Right atrium auricular region (tissue), 2 donors: ENCODE data around the gene CD47. TPM values are rescaled to one million over a fixed set of nuclear protein-coding genes. Genes with fewer than 3 reads are reported as not detected.

Experiments used
- DNase-seq: peaks from one replicate; pipeline ENCODE4 v3.0.0-alpha.2; 2019; ENCODE audit warnings: low spot score
- H3K27ac ChIP-seq, 2 donors: fragments of 200-600 bp; sonication (generic); 1 replicate in 1 of 2; 2 replicates in 1 of 2; pipeline ENCODE4 v1.5.1; 2016 to 2019
- H3K27me3 ChIP-seq, 2 donors: fragments of 200-600 bp; sonication (generic); one replicate each; pipeline versions ENCODE4 v1.5.1 to v1.6.0; 2017 to 2019
- H3K36me3 ChIP-seq: fragments of 200-600 bp; sonication (generic); one replicate; pipeline ENCODE4 v1.5.1; 2016
- H3K4me1 ChIP-seq, 2 donors: fragments of 200-600 bp; sonication (generic); one replicate each; pipeline versions ENCODE4 v1.5.1 to v1.6.0; 2017 to 2019
- H3K4me3 ChIP-seq, 2 donors: fragments of 200-600 bp; sonication (generic); 1 replicate in 1 of 2; 2 replicates in 1 of 2; pipeline ENCODE4 v1.5.1; 2017 to 2019; ENCODE audit warnings: mild to moderate bottlenecking in 1 of 2, moderate library complexity in 1 of 2
- H3K9me3 ChIP-seq, 2 donors: fragments of 200-600 bp; sonication (generic); one replicate each; pipeline ENCODE4 v1.5.1; 2019
- total RNA-seq, 2 donors: library from RNA; depleted of rRNA; stranded (reverse); fragments of >200 nt; gene quantifications; one replicate each; pipeline ENCODE4 v1.1.0, GENCODE V29; 2016
- TF ChIP-seq, protein P1 (sequence below), 2 donors: fragments of 200-600 bp; sonication (generic); IDR thresholded peaks; one replicate each; pipeline ENCODE4 v1.5.1; 2019; ENCODE audit warnings: antibody characterized with exemption in 2 of 2

CD47 gene
- total RNA-seq, 2 donors from 2014 or later = 52.1 to 92.2 TPM

DNA sequence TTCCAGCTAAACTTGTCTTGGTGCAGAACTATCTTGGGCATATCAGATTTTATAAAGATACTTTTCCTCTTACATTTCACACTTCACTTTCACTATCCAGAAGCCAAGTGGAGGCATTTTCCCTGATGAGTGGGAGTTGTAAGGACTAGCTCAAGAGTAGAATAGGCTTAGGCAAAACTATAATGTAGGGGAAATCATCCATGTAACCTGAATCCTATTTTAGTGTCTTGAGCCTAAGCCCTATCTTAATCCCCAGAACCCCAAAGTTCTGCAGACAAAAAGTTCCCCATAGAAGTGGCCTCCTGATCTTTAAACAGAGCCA, 42.2 kb upstream of the CD47 start:
- H3K4me1 ChIP-seq = no peaks in the 10 kb centered on the region
- no peak overlapping the region for H3K27ac ChIP-seq
- H3K4me3 ChIP-seq = no peak overlapping the region
- no peaks in the 10 kb centered on the region for H3K27me3 ChIP-seq
- H3K36me3 ChIP-seq = no peaks in the 10 kb centered on the region
- DNase-seq = no peak
- TF ChIP-seq, protein P1, sequence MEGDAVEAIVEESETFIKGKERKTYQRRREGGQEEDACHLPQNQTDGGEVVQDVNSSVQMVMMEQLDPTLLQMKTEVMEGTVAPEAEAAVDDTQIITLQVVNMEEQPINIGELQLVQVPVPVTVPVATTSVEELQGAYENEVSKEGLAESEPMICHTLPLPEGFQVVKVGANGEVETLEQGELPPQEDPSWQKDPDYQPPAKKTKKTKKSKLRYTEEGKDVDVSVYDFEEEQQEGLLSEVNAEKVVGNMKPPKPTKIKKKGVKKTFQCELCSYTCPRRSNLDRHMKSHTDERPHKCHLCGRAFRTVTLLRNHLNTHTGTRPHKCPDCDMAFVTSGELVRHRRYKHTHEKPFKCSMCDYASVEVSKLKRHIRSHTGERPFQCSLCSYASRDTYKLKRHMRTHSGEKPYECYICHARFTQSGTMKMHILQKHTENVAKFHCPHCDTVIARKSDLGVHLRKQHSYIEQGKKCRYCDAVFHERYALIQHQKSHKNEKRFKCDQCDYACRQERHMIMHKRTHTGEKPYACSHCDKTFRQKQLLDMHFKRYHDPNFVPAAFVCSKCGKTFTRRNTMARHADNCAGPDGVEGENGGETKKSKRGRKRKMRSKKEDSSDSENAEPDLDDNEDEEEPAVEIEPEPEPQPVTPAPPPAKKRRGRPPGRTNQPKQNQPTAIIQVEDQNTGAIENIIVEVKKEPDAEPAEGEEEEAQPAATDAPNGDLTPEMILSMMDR (IDR thresholded peaks at IDR 0.05) = no peak
- no peaks in the 10 kb centered on the region for H3K9me3 ChIP-seq

DNA sequence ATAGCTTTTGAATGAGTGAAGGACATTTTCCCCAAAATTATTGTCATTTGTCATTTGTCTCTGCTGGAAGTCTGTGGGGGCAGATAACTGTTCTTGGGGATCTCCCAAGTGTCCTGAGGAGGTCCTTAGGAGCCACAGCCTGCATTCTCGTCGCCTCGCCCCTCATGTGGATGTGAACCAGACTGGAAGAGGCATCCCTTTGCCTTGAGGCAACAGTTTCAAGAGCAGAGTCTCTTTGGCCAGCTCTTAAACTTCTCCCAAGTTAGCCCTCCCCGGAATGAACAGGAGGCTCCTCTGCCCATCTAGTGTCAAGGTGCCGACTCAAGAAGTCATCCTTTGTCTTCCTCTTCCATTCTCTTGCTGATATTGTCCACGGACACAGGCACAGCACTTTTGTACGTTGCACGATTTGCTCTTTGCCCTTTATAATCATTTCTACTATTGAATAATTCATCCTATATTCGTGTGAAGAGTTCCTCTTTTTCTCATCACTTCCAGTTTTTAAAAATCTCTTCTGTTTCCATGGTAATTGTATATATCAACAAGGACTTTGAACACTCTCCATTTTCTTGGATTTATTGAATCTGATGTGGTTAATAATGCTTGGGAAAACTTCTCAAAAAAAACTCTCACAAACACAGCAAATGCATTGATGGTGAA, 40.8 kb upstream of the CD47 start:
- TF ChIP-seq, protein P1 (IDR thresholded peaks at IDR 0.05) = no peak
- no peak overlapping the region for H3K4me3 ChIP-seq
- H3K9me3 ChIP-seq = no peaks in the 10 kb centered on the region
- H3K27me3 ChIP-seq = no peaks in the 10 kb centered on the region
- DNase-seq = no peak
- H3K27ac ChIP-seq = no peak overlapping the region
- H3K36me3 ChIP-seq = no peaks in the 10 kb centered on the region
- H3K4me1 ChIP-seq = no peaks in the 10 kb centered on the region

DNA sequence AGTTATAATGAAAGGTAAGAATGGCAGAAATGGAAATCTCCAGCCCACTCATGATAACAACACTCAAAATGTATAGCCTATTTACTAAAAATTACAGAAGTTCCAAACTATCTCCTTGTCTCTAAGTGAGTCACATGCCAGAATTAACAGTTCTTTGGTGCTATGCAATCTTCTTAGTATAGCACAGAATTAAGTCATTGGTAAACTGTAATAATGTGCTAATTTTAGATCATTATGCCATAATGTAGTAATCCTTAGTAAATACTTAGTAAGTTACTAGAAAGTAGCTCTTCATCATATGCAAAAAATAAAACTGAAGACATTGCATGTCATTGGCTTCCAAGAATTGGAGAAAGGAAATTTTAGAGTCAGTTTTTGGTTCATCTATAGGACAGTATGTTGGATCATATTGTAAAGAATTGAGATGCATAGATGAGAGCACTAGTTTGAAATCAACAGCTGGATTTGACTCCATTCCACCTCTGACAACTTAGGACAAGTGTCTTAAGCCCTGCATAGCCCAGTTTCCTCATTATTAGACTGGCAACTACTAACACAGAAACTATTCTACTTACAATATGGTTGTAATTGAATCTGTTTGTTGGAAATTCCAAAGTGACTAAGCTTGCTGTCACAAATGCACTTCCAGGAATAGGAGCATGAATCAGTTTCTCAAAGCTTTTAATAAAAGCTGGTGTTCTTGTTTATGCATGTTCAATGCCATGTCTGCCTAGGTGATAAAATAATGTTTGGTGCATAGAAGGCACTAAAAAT, 40.1 kb upstream of the CD47 start:
- H3K36me3 ChIP-seq = no peaks in the 10 kb centered on the region
- H3K9me3 ChIP-seq = no peaks in the 10 kb centered on the region
- H3K27ac ChIP-seq = peak overlapping the region in 1 of 2 donors; percentile 25
- TF ChIP-seq, protein P1 (IDR thresholded peaks at IDR 0.05) = no peak
- H3K27me3 ChIP-seq = no peaks in the 10 kb centered on the region
- no peak overlapping the region for H3K4me3 ChIP-seq
- H3K4me1 ChIP-seq = no peaks in the 10 kb centered on the region
- no peak for DNase-seq

DNA sequence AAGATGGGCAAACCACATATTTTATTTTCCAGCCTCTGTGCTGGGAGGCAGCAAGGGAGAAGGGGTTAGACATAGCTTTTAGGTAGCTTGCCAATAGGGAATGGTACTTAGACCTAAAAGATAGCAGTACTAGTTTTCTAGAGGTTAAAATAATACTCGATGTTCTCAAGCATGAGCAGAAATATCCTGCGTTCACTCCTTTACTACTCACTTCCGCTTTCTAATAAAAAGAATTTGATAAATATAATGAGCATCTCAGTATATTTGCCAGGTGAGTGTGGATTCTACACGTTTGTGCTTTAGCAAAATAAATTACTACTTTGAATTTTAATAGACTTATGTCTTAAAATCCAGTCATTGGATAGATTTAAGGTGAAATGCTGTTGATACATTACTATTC, 39.4 kb upstream of the CD47 start:
- Histone ChIP-seq H3K4me1 (no peaks in the 10 kb centered on the region), H3K9me3 (no peaks in the 10 kb centered on the region), H3K27ac (no peak overlapping the region), H3K27me3 (no peaks in the 10 kb centered on the region), H3K36me3 (no peaks in the 10 kb centered on the region), H3K4me3 (no peak overlapping the region)
- TF ChIP-seq, protein P1 (IDR thresholded peaks at IDR 0.05) = no peak
- no peak for DNase-seq

DNA sequence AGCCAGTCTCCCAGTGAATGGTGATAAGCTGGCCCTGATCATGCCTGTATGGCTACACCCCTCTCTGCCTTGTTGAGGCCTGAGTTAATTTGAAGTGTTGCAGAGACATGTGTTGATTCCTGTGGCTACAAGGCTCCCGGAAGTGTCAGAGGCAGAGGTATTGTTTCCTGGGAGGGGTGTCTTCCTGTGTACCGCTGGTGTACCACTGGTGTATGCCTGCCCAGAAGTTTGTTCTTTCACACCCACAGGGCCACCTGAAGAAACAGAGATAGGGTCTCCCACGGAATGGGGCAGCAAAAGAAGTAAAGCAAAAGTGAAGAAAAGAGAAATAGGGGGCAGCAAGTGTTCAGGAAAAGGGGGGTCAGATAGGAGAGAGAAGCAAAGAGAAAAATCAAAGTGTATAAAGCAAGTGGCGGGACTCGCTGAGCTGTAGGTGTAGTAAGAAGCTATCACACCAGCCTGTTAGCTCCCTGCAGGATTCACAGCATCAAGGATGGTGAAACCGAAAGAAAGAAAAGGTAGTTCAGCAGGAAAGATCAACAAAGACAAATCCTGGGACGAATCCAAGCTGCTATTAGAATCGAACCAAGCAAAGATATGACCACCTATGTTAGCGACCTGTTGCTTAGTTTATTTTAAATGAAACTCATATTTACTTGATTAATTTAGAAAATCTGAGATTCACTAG, 36.6 kb upstream of the CD47 start:
- H3K4me1 ChIP-seq = no peaks in the 10 kb centered on the region
- DNase-seq = no peak
- no peak overlapping the region for H3K27ac ChIP-seq
- H3K9me3 ChIP-seq = no peaks in the 10 kb centered on the region
- H3K27me3 ChIP-seq = no peaks in the 10 kb centered on the region
- TF ChIP-seq, protein P1 (IDR thresholded peaks at IDR 0.05) = no peak
- no peaks in the 10 kb centered on the region for H3K36me3 ChIP-seq
- no peak overlapping the region for H3K4me3 ChIP-seq
